H9 (cell line): ENCODE results near the gene TSPAN18. TPM values are rescaled to one million over a fixed set of nuclear protein-coding genes. Genes with fewer than 3 reads are reported as not detected.

ENCODE experiments used
- DNase-seq: peaks from one replicate; pipeline ENCODE4 v3.0.0-alpha.2; 2017
- H2AFZ ChIP-seq: one replicate; pipeline ENCODE4 v1.6.1; 2013; ENCODE audit warnings: mild to moderate bottlenecking, low read length, control low read depth, moderate library complexity
- H2AK5ac ChIP-seq: 2 replicates; pipeline ENCODE4 v1.6.1; 2013; ENCODE audit warnings: low read length, control low read depth, mixed read lengths; ENCODE audit not compliant: insufficient read length
- H2BK120ac ChIP-seq: one replicate; pipeline ENCODE4 v1.6.1; 2013; ENCODE audit warnings: low read depth, mild to moderate bottlenecking, low read length, control low read depth, inconsistent platforms; ENCODE audit not compliant: poor library complexity, severe bottlenecking
- H2BK12ac ChIP-seq: 2 replicates; pipeline ENCODE4 v1.6.1; 2013; ENCODE audit warnings: low read length, control low read depth, mixed read lengths, low read depth; ENCODE audit not compliant: insufficient read length
- H2BK15ac ChIP-seq: 2 replicates; pipeline ENCODE4 v1.6.1; 2013; ENCODE audit warnings: low read depth, low read length, control low read depth
- H2BK20ac ChIP-seq: one replicate; pipeline ENCODE4 v1.6.1; 2013; ENCODE audit warnings: low read depth, mild to moderate bottlenecking, low read length, control low read depth, inconsistent platforms; ENCODE audit not compliant: poor library complexity, severe bottlenecking
- H2BK5ac ChIP-seq: 2 replicates; pipeline ENCODE4 v1.6.1; 2013; ENCODE audit warnings: low read length, control low read depth, mixed read lengths; ENCODE audit not compliant: insufficient read length
- H3K14ac ChIP-seq: 2 replicates; pipeline ENCODE4 v1.6.1; 2013; ENCODE audit warnings: low read length, control low read depth; ENCODE audit not compliant: insufficient read depth
- H3K18ac ChIP-seq: 2 replicates; pipeline ENCODE4 v1.6.1; 2013; ENCODE audit warnings: low read depth, mild to moderate bottlenecking, mixed read lengths, low read length, control low read depth; ENCODE audit not compliant: insufficient read length
- H3K23ac ChIP-seq: 2 replicates; pipeline ENCODE4 v1.6.1; 2013; ENCODE audit warnings: low read length, control low read depth, mixed read lengths, low read depth; ENCODE audit not compliant: insufficient read length
- H3K23me2 ChIP-seq: 2 replicates; pipeline ENCODE4 v1.6.1; 2013; ENCODE audit warnings: low read depth, mild to moderate bottlenecking, mixed read lengths, low read length, control low read depth; ENCODE audit not compliant: insufficient read length, poor library complexity, severe bottlenecking
- H3K27ac ChIP-seq: 2 replicates; pipeline ENCODE4 v1.5.1; 2013; ENCODE audit warnings: low read length, control low read depth, mixed read lengths, low read depth; ENCODE audit not compliant: insufficient read length
- H3K27me3 ChIP-seq: 2 replicates; pipeline ENCODE4 v1.6.1; 2013; ENCODE audit warnings: low read length, control low read depth, inconsistent platforms; ENCODE audit not compliant: insufficient read depth
- H3K4ac ChIP-seq: 2 replicates; pipeline ENCODE4 v1.6.1; 2013; ENCODE audit warnings: low read depth, mild to moderate bottlenecking, control low read depth, inconsistent platforms, low read length, moderate library complexity
- H3K4me1 ChIP-seq: 2 replicates; pipeline ENCODE4 v1.6.1; 2013; ENCODE audit warnings: low read length, control low read depth, inconsistent platforms; ENCODE audit not compliant: insufficient read depth
- H3K4me2 ChIP-seq: 2 replicates; pipeline ENCODE4 v1.6.1; 2013; ENCODE audit warnings: low read length, control low read depth, mixed read lengths; ENCODE audit not compliant: insufficient read length, insufficient read depth
- H3K56ac ChIP-seq: 2 replicates; pipeline ENCODE4 v1.6.1; 2013; ENCODE audit warnings: low read depth, mild to moderate bottlenecking, mixed read lengths, low read length, control low read depth; ENCODE audit not compliant: insufficient read length
- H3K79me1 ChIP-seq: 2 replicates; pipeline ENCODE4 v1.6.1; 2013; ENCODE audit warnings: low read depth, mild to moderate bottlenecking, moderate library complexity, low read length, control low read depth, inconsistent platforms; ENCODE audit not compliant: insufficient read depth, poor library complexity, severe bottlenecking
- H3K79me2 ChIP-seq: 2 replicates; pipeline ENCODE4 v1.6.1; 2013; ENCODE audit warnings: low read length, control low read depth, inconsistent platforms; ENCODE audit not compliant: insufficient read depth
- H3K9ac ChIP-seq: 2 replicates; pipeline ENCODE4 v1.6.1; 2013; ENCODE audit warnings: low read length, control low read depth, mixed read lengths; ENCODE audit not compliant: insufficient read length; ENCODE audit errors: extremely low read depth
- H3K9me3 ChIP-seq: one replicate; pipeline ENCODE4 v1.6.1; 2013; ENCODE audit warnings: low read depth, low read length, inconsistent platforms; ENCODE audit not compliant: control insufficient read depth
- H3T11ph ChIP-seq: one replicate; pipeline ENCODE4 v1.6.1; 2013; ENCODE audit warnings: mild to moderate bottlenecking, low read length, control low read depth, inconsistent platforms
- H4K20me1 ChIP-seq: one replicate; pipeline ENCODE4 v1.6.1; 2013; ENCODE audit not compliant: control insufficient read depth, insufficient read length, insufficient read depth
- H4K5ac ChIP-seq: 2 replicates; pipeline ENCODE4 v1.6.1; 2013; ENCODE audit warnings: low read depth, mild to moderate bottlenecking, mixed read lengths, low read length, control low read depth; ENCODE audit not compliant: insufficient read length
- H4K8ac ChIP-seq: replicated peaks from 2 replicates; pipeline ENCODE4 v1.6.1; 2013; ENCODE audit warnings: low read length, control low read depth, mixed read lengths, low read depth; ENCODE audit not compliant: insufficient read length
- H4K91ac ChIP-seq: 2 replicates; pipeline ENCODE4 v1.6.1; 2013; ENCODE audit warnings: low read depth, mild to moderate bottlenecking, moderate library complexity, mixed read lengths, low read length, control low read depth; ENCODE audit not compliant: insufficient read length
- H3K27ac Mint-ChIP-seq, 3 experiments: 2 replicates in 2 of 3; 3 replicates in 1 of 3; pipeline ENCODE4 v1.8.0; 2020 to 2021; ENCODE audit warnings: mixed read lengths in 3 of 3, mild to moderate bottlenecking in 1 of 3, moderate library complexity in 1 of 3
- H3K27me3 Mint-ChIP-seq: 2 replicates; pipeline ENCODE4 v1.8.0; 2021; ENCODE audit warnings: low read depth, mild to moderate bottlenecking, moderate library complexity, mixed read lengths
- H3K36me3 Mint-ChIP-seq, 3 experiments: 2 replicates in 2 of 3; 3 replicates in 1 of 3; pipeline ENCODE4 v1.8.0; 2020 to 2021; ENCODE audit warnings: low read depth in 3 of 3, mixed read lengths in 3 of 3; ENCODE audit not compliant: insufficient read depth in 1 of 3
- H3K4me1 Mint-ChIP-seq, 2 experiments: 2 replicates each; pipeline ENCODE4 v1.8.0; 2020; ENCODE audit warnings: mixed read lengths in 2 of 2
- H3K4me3 Mint-ChIP-seq, 2 experiments: 2 replicates in 1 of 2; 3 replicates in 1 of 2; pipeline ENCODE4 v1.8.0; 2020 to 2021; ENCODE audit warnings: mild to moderate bottlenecking in 2 of 2, mixed read lengths in 2 of 2, moderate library complexity in 1 of 2
- H3K9me3 Mint-ChIP-seq, 2 experiments: 2 replicates in 1 of 2; 3 replicates in 1 of 2; pipeline ENCODE4 v1.8.0; 2020; ENCODE audit warnings: mild to moderate bottlenecking in 2 of 2, mixed read lengths in 2 of 2, moderate library complexity in 1 of 2
- total RNA-seq: library from RNA; stranded (reverse); gene quantifications from 2 replicates; pipeline ENCODE4 v1.2.1, GENCODE V29; 2021
- TF ChIP-seq, protein P1 (sequence below): fragments of 200-600 bp; sonication (generic); conservative IDR thresholded peaks from 3 replicates; pipeline ENCODE4 v1.8.0; 2021; ENCODE audit warnings: antibody characterized with exemption, mild to moderate bottlenecking

The TSPAN18 gene
- total RNA-seq, 1 experiment from 2014 or later: 25.3 TPM

DNA sequence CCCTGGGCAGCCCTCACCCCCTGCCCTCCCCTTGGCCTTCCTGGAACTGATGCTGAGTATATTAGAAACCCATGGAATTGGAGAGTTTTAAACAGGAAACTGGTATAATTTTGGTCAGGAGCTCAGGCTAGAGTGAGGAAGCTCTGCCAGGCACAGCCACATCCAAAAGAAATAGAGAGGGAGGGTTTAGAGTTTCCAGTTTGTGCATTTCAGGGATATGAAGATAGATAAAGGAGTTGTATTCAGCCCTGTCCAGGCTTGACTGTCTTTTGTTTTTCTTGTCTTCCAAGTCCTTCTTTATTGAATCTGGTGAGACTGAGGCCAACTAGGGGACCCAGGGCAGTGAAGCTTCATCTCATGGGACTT is 71.8 kb downstream of the TSPAN18 start:
- Histone ChIP-seq H2AFZ (no peak overlapping the region), H2BK15ac (no peak overlapping the region), H3K79me1 (no peaks in the 10 kb centered on the region), H3K23ac (no peak overlapping the region), H4K20me1 (no peaks in the 10 kb centered on the region), H2BK120ac (no peak overlapping the region), H3K14ac (no peak overlapping the region), H3K18ac (no peak overlapping the region), H4K5ac (no peak overlapping the region), H3T11ph (no peak overlapping the region), H3K27ac (peak overlapping the region; percentile 31), H2BK20ac (no peak overlapping the region), H3K23me2 (no peaks in the 10 kb centered on the region), H3K4ac (no peak overlapping the region), H4K8ac (no peak overlapping the region), H3K4me1 (peaks cover 10% of the 10 kb centered on the region; the same call in 1 of the 2 replicates), H4K91ac (no peak overlapping the region), H3K4me2 (peak overlapping the region; percentile 27), H3K56ac (no peak overlapping the region), H3K9me3 (no peaks in the 10 kb centered on the region), H2BK5ac (no peak overlapping the region), H3K79me2 (no peaks in the 10 kb centered on the region), H3K9ac (no peak overlapping the region), H2AK5ac (no peak overlapping the region), H3K27me3 (no peaks in the 10 kb centered on the region), H2BK12ac (no peak overlapping the region)
- Mint-ChIP-seq H3K4me3 (peak overlapping the region; percentile 6 to 20; a peak in 2 of 5 replicates), H3K9me3 (no peaks in the 10 kb centered on the region), H3K4me1 (peaks cover 74 to 78% of the 10 kb centered on the region in 2 experiments), H3K27ac (peak overlapping the region; percentile 88 to 93 (median 90); a peak in 6 of 7 replicates), H3K27me3 (peaks cover 2% of the 10 kb centered on the region), H3K36me3 (no peaks in the 10 kb centered on the region; a peak in 1 of 7 replicates)
- TF ChIP-seq, protein P1, sequence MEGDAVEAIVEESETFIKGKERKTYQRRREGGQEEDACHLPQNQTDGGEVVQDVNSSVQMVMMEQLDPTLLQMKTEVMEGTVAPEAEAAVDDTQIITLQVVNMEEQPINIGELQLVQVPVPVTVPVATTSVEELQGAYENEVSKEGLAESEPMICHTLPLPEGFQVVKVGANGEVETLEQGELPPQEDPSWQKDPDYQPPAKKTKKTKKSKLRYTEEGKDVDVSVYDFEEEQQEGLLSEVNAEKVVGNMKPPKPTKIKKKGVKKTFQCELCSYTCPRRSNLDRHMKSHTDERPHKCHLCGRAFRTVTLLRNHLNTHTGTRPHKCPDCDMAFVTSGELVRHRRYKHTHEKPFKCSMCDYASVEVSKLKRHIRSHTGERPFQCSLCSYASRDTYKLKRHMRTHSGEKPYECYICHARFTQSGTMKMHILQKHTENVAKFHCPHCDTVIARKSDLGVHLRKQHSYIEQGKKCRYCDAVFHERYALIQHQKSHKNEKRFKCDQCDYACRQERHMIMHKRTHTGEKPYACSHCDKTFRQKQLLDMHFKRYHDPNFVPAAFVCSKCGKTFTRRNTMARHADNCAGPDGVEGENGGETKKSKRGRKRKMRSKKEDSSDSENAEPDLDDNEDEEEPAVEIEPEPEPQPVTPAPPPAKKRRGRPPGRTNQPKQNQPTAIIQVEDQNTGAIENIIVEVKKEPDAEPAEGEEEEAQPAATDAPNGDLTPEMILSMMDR: no peak
- DNase-seq: no peak
